Muscle of arm (tissue), 12 donors: ENCODE measurements around the gene DUSP19. TPM values are rescaled to one million over a fixed set of nuclear protein-coding genes. Genes with fewer than 3 reads are reported as not detected.

ENCODE experiments used
- DNase-seq: peaks from one replicate; pipeline ENCODE4 v3.0.0-alpha.2; 2013
- polyA plus RNA-seq, 12 donors: library from polyadenylated mRNA; unstranded; fragments of 120-200 nt; gene quantifications; one replicate each; pipeline ENCODE4 v1.2.1, GENCODE V29; 2013; ENCODE audit not compliant: insufficient read length in 12 of 12

The DUSP19 gene
- polyA plus RNA-seq, 12 donors, result 1.9 to 6.9 (median 2.8) TPM; not detected in 1

GRCh38 chr2:183124222-183124956 is 45.8 kb downstream of the DUSP19 start, which contains the start of gene NUP35:
TSS of gene NUP35 (plus strand) at chr2:183124443. CDS start at chr2:183124458, 15 bp downstream.
- peak; percentile 96 for DNase-seq

GRCh38 chr2:183124957-183125255 is 46.4 kb downstream of the DUSP19 start:
- no peak for DNase-seq

- DNase-seq, result no peak
Observed at GRCh38 chr2:183125659-183126341, 47.3 kb downstream of the DUSP19 start.

- DNase-seq, result no peak
Observed at GRCh38 chr2:183126635-183127034, 48.1 kb downstream of the DUSP19 start.

GRCh38 chr2:183134016-183134415 is 55.5 kb downstream of the DUSP19 start:
- no peak for DNase-seq

GRCh38 chr2:183148955-183149354 is 70.4 kb downstream of the DUSP19 start:
- DNase-seq, result no peak

- DNase-seq, result peak; percentile 22
Observed at GRCh38 chr2:183149489-183149888, 70.9 kb downstream of the DUSP19 start.

Other genes with a start within 250 kb of the DUSP19 start
- 10 to 100 TPM in 6 of 12 donors, 1 to 10 TPM in 5, not detected in 1; 4.2 to 49.4 (median 13.1) TPM for gene FRZB, start 212.1 kb upstream of the DUSP19 start, polyA plus RNA-seq
- gene NCKAP1, start 40.3 kb upstream of the DUSP19 start, polyA plus RNA-seq, result 100 to 1,000 TPM in 7 of 12 donors, 10 to 100 TPM in 4, not detected in 1; 74.7 to 112 (median 103) TPM
- gene NUP35, start 45.7 kb downstream of the DUSP19 start, polyA plus RNA-seq, result 10 to 100 TPM in 11 of 12 donors, not detected in 1; 12.7 to 19.4 (median 16.4) TPM